ENCODE data around the gene UPP1. TPM values are rescaled to one million over a fixed set of nuclear protein-coding genes. Genes with fewer than 3 reads are reported as not detected.

The UPP1 gene
- total RNA-seq, 1 donor from 2014 or later, result 21.1 TPM

GRCh38 chr7:48058990-48059389 is 30.1 kb upstream of the UPP1 start:
- DNase-seq (ENCODE audit: low spot score in 2 of 2), result no peak
- no peak overlapping the region for H3K4me3 ChIP-seq
- H3K27ac ChIP-seq, result no peak overlapping the region
- H3K27me3 ChIP-seq, result no peaks in the 10 kb centered on the region
- no peaks in the 10 kb centered on the region for H3K4me1 ChIP-seq
- no peaks in the 10 kb centered on the region for H3K36me3 ChIP-seq
- intact Hi-C loops (cut with DNase I), result no loop called here
- H3K9me3 ChIP-seq, result peaks cover 0 to 5% of the 10 kb centered on the region in 2 donors
- no peak for TF ChIP-seq CTCF (IDR thresholded peaks at IDR 0.05)

GRCh38 chr7:48059706-48060105 is 29.4 kb upstream of the UPP1 start:
- no peak overlapping the region for H3K27ac ChIP-seq
- no peak for DNase-seq (ENCODE audit: low spot score in 2 of 2)
- no peak overlapping the region for H3K4me3 ChIP-seq
- H3K4me1 ChIP-seq, result no peaks in the 10 kb centered on the region
- no peaks in the 10 kb centered on the region for H3K36me3 ChIP-seq
- no peaks in the 10 kb centered on the region for H3K27me3 ChIP-seq
- no peak for TF ChIP-seq CTCF (IDR thresholded peaks at IDR 0.05)
- peaks cover 0 to 5% of the 10 kb centered on the region in 2 donors for H3K9me3 ChIP-seq
- intact Hi-C loops (cut with DNase I), result no loop called here

- intact Hi-C loops (cut with DNase I), result no loop called here
- no peaks in the 10 kb centered on the region for H3K9me3 ChIP-seq
- no peak for DNase-seq (ENCODE audit: low spot score in 2 of 2)
- H3K27ac ChIP-seq, result no peak overlapping the region
- no peaks in the 10 kb centered on the region for H3K36me3 ChIP-seq
- H3K27me3 ChIP-seq, result no peaks in the 10 kb centered on the region
- no peak for TF ChIP-seq CTCF (IDR thresholded peaks at IDR 0.05)
- H3K4me3 ChIP-seq, result no peak overlapping the region
- H3K4me1 ChIP-seq, result no peaks in the 10 kb centered on the region
These were observed 25.1 kb upstream of the UPP1 start for GRCh38 chr7:48063985-48064384.

DNA sequence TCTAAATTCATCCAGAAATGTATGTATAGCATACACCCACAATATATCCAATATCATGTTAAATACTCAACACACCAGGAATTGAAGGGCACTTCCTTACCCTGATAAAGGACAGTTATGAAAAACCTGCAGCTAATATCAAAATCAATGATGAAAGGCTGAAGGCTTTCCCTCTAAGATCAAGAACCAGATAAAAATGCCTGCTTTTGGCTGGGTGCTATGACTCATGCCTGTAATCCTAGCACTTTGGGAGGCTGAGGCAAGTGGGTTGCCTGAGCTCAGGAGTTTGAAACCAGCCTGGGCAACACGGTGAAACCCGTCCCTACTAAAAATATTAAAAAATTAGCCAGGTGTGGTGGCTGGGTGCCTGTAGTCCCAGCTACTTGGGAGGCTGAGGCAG is 21.6 kb upstream of the UPP1 start:
- H3K27ac ChIP-seq, result no peak overlapping the region
- no peaks in the 10 kb centered on the region for H3K9me3 ChIP-seq
- no peak for DNase-seq (ENCODE audit: low spot score in 2 of 2)
- no peak overlapping the region for H3K4me3 ChIP-seq
- H3K27me3 ChIP-seq, result no peaks in the 10 kb centered on the region
- TF ChIP-seq CTCF (IDR thresholded peaks at IDR 0.05), result no peak
- no peaks in the 10 kb centered on the region for H3K4me1 ChIP-seq
- intact Hi-C loops (cut with DNase I), result no loop called here
- H3K36me3 ChIP-seq, result no peaks in the 10 kb centered on the region

- Histone ChIP-seq H3K4me1 (no peaks in the 10 kb centered on the region), H3K4me3 (no peak overlapping the region), H3K9me3 (no peaks in the 10 kb centered on the region), H3K27me3 (no peaks in the 10 kb centered on the region), H3K36me3 (no peaks in the 10 kb centered on the region), H3K27ac (no peak overlapping the region)
- intact Hi-C loops (cut with DNase I), result no loop called here
- no peak for DNase-seq (ENCODE audit: low spot score in 2 of 2)
- TF ChIP-seq CTCF (IDR thresholded peaks at IDR 0.05), result no peak
These were observed 14.8 kb upstream of the UPP1 start for GRCh38 chr7:48074204-48074654.

GRCh38 chr7:48077423-48077822 is 11.6 kb upstream of the UPP1 start:
- Histone ChIP-seq H3K27ac (no peak overlapping the region), H3K4me1 (no peaks in the 10 kb centered on the region), H3K4me3 (no peak overlapping the region), H3K36me3 (no peaks in the 10 kb centered on the region), H3K9me3 (no peaks in the 10 kb centered on the region), H3K27me3 (no peaks in the 10 kb centered on the region)
- DNase-seq (ENCODE audit: low spot score in 2 of 2), result no peak
- TF ChIP-seq CTCF (IDR thresholded peaks at IDR 0.05), result no peak
- intact Hi-C loops (cut with DNase I), result no loop called here

Measured in ascending aorta (tissue), 2 donors.